NT2/D1 (cell line): ENCODE measurements around the gene ST6GALNAC3.

Experiments
- SUZ12 ChIP-seq: IDR thresholded peaks from 2 replicates; pipeline ENCODE4 v1.6.1; 2011; ENCODE audit not compliant: insufficient read length, insufficient read depth; ENCODE audit errors: extremely low read depth
- YY1 ChIP-seq: IDR thresholded peaks from 2 replicates; pipeline ENCODE4 v1.6.1; 2011; ENCODE audit not compliant: insufficient read length, insufficient read depth
- ZNF274 ChIP-seq: IDR thresholded peaks from 2 replicates; pipeline ENCODE4 v1.6.1; 2011; ENCODE audit warnings: mild to moderate bottlenecking, low read depth, low read length

GRCh38 chr1:76419603-76420002 lies 345.1 kb downstream of the ST6GALNAC3 start:
- TF ChIP-seq SUZ12 (no peak), YY1 (no peak), ZNF274 (no peak)
